Mesenteric fat pad (tissue), 1 donor: ENCODE results near the gene ZFP36L1. TPM values are rescaled to one million over a fixed set of nuclear protein-coding genes. Genes with fewer than 3 reads are reported as not detected.

Source experiments
- DNase-seq: peaks from one replicate; pipeline ENCODE4 v3.0.0-alpha.2; 2020; ENCODE audit warnings: low spot score
- long read RNA-seq: library from polyadenylated mRNA; unstranded; transcript quantifications from one replicate; pipeline ENCODE4 v2.0.0, GENCODE V29; 2020
- total RNA-seq: library from RNA; stranded (reverse); fragmentation: NEBNext Ultra II Directional; extraction: Animal tissue kit (Norgen Biotek cat#: 25700); gene quantifications from one replicate; pipeline ENCODE4 v1.2.1, GENCODE V29; 2021
- donor health status: DM: yes; HTN: yes; CAD: no.

Gene ZFP36L1, protein sequence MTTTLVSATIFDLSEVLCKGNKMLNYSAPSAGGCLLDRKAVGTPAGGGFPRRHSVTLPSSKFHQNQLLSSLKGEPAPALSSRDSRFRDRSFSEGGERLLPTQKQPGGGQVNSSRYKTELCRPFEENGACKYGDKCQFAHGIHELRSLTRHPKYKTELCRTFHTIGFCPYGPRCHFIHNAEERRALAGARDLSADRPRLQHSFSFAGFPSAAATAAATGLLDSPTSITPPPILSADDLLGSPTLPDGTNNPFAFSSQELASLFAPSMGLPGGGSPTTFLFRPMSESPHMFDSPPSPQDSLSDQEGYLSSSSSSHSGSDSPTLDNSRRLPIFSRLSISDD
- 477 TPM for total RNA-seq
- long read RNA-seq, transcript ZFP36L1-201 (3 exons, 3,026 nt): major isoform, 17 of 65 reads
- long read RNA-seq, transcript ZFP36L1-202 (2 exons, 3,190 nt): minor isoform, 5 of 65 reads
- long read RNA-seq, partial matches to known transcripts: 0 of 65 reads
- long read RNA-seq, other reads (novel, unspliced or antisense): 43 of 65 reads

DNA sequence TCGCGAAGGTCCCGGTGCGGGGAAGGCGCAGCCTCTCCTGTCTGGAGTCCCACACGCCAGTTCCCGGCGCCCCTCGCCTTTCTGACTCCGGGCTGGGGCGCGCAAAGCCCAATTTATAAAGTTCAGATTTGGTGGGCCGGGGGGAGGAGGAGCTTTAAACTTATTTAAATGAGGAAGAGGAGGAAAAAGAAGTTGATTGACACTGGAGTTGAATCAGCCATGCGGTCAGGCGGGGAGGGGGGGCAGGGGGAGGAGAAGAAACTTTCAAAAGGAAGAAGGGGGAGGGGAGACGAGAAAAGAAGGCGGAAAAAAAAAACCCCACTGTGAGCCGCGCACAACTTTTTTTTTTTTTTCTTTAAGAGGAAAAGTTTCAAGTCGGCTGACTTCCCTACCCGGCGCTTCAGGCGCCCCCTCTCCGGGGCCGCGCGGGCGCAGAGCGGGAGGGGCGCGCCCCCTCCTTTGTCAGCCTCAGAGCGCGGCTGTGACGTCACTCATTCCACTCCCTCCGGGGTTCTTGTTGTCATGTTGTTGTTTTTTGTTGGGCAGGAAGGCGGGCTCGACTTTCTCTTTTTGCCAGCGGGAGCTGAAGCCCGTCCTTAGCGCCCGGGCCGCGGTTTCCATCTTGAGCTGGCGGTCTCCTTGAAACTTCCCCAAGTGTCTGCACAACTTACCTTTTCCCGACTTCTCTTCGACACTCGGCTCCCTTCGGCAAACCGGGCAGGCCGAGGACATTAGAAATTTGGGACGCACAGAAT, at the start of gene ZFP36L1:
TSS of gene ZFP36L1 (minus strand) at position 89 of the 755 bp plus-strand sequence. CDS start 129 bp downstream, outside the sequence.
- peak; percentile 97 for DNase-seq

DNA sequence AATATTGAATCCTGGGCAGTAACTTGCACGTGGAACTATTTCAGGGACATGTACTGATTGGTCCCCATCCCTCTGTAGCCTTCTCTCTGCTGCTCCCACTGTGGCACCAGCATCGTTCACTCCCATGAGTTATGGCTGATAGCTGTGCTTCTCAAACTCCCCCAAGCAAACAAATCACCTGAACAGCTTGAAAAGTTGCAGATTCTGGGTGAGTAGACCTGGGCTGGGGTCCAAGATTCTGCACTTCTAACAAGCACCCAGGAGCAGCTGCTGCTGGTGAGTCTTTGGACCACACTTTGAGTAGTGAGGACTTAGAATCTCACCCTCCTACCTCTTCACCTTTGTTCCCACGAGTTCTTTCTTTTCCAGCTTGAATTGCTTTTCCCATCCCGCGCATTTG, 49.4 kb upstream of the ZFP36L1 start:
- DNase-seq: no peak

DNA sequence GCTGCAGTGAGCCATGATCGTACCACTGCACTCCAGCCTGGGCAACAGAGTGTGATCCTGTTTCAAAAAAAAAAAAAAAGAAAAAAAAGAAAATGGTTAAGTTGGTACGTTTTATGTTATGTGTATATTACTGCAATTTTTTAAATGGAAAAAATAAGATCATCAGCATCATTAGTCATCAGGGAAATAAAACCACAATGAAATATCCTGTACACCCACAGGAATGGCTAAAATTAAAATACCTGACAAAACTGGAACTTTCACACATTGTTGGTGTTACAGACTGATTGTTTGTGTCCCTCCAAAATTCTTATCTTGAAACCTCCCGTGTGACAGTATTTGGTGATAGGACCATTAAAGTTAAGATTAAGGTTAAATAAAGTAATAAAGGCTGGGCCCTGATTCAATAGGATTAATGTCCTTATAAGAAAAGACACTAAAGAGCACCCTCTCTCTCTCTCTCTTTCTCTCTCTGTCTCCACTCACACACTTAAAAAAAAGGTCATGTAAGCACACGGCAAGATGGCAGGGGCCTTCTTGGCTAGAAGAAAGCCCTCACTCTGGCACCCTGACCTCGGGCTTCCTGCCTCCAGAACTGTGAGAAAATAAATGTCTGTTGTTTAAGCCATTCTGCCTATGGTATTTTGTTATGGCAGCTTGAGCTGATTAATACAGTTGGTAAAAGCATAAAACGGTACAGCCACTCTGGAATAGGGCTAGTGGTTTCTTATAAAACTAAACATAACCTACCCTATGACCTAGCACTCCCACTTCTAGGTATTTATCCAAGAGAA, 48.3 kb upstream of the ZFP36L1 start:
- DNase-seq: no peak

DNA sequence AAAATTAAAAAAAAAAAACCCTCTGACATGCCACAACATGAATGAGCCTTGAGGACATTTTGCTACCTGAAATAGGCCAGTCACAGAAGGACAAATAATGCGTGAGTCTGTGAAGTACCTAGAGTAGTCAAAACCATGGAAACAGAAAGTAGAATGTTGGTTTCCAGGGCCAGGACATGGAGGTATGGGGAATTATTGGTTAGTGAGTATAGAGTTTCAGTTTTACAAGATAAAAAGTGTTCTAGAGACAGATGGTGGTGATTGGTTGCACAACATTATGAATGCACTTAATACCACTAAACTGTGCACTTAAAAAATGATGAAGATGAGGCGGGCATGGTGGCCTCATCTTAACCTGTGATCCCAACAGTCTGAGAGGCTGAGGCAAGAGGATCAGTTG, 47.6 kb upstream of the ZFP36L1 start:
- no peak for DNase-seq

DNA sequence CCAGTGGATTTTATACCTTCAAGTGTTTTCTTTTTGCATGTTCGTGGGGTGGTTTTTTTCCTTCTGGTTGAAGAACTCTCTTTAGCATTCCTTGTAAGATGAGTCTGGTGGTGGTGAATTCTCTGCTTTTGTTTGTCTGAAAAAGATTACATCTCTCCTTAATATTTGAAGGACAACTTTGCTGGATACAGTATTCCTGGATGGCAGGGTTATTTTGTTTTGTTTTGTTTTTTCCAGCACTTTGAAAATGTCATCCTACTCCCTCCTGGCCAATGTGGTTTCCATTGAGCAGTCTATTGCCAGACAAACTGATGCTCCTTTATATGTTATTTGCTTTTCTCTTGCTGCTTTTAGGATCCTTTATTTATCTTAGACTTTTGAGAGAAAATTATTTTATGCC, 43.2 kb upstream of the ZFP36L1 start:
- DNase-seq: no peak

DNA sequence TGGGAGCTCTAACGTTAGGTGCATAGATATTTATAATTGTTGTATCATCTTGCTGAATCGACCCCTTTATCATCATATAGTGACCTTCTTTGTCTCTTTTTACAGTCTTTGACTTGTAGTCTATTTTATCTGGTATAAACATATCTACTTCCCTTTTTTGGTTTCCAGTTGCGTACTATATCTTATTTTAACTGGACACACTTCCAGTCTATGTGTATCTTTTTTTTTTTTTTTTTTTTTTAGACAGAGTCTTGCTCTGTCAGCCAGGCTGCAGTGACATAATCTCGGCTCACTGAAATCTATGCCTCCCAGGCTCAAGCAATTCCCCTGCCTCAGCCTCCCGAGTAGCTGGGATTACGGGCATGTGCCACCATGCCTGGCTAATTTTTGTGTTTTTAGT, 41.9 kb upstream of the ZFP36L1 start:
- DNase-seq: no peak

DNA sequence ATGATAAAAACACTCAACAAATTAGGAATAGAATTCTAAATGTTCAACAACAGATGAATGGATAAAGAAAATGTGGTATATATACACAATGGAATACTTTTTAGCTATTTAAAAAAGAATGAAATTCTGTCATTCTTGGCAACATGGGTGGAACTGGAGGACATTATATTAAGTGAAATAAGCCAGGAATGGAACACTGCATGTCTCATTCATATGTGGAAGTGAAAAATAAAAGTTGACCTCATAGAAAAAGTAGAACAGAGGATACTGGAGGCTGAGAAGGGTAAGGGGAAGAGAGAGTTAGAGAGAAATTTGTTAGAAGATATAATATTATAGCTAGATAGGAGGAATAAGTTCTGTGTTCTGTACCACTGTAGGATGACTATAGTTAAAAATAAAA, 35.8 kb upstream of the ZFP36L1 start:
- DNase-seq: no peak

DNA sequence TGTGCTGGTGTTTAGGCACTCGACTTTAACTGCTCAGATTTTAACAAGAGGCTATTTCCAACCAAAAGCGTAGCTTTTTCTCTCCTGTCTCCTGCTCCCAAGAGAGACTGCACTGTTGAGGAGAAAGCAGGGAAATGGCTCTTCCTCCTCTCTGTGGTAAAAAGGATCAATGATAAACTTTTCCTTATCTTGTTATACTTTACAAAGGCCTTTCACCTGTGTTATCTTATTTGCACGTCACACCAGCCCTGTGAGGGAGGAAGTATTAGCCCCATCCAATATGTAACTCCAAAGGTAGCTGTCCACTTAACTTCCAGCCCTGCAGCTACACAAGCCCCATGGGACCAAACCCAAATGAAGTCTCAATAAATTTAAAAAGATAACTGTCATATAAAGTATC, 32.9 kb upstream of the ZFP36L1 start:
- no peak for DNase-seq

DNA sequence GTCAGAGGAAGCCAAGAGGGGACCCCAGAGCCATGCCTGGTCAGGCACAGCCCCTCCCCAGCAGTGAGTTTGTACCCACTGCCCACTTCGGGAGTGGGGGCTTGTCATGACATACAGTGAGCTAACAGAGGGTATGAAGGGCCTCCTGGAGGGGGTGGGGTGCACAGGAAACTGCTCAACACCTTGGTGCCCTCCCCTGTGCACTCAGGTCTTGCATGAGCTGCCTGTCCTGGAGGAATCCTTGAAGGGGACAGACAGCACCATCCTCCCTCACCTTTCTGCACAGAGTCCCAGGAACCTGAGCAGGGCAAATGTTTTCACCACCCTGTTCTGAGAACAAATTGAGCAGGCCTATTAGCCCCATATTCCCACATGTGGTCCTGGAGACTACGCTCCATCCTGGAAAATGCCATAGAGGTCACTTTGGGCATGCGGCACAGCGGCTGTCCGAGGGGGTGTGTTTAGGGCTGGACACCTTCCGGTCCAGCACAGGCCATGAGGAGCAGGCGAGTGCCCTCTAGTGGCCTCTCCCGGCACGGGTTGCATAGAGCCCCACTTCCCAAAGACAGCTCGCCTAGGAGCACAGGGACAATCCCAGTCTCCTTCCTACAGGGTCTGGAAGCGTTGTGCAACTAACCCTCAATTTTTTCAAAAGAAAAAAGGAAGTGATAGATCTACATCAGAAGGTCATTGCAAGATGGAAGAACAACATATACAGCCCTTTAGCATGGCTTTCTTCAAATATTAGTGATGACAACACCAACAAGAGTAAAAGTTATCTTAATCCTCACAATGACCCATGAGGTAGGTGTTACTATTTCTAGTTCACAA, 31.9 kb upstream of the ZFP36L1 start:
- no peak for DNase-seq

DNA sequence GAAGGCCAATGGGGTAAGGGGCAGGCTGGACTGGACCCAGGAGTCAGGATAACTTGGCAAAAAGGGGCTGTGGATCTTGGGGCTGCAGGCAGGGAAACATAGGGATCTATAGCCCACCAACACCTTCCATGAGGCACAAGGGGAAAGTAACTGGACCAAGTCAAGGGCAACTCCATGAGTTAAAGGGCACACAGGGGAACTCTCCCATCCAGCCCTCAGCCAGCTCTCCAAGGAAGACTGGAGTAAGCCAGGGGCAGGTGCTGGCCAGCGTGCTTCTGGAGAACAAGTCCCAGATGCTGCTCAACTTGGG, 31.3 kb upstream of the ZFP36L1 start:
- DNase-seq: no peak

DNA sequence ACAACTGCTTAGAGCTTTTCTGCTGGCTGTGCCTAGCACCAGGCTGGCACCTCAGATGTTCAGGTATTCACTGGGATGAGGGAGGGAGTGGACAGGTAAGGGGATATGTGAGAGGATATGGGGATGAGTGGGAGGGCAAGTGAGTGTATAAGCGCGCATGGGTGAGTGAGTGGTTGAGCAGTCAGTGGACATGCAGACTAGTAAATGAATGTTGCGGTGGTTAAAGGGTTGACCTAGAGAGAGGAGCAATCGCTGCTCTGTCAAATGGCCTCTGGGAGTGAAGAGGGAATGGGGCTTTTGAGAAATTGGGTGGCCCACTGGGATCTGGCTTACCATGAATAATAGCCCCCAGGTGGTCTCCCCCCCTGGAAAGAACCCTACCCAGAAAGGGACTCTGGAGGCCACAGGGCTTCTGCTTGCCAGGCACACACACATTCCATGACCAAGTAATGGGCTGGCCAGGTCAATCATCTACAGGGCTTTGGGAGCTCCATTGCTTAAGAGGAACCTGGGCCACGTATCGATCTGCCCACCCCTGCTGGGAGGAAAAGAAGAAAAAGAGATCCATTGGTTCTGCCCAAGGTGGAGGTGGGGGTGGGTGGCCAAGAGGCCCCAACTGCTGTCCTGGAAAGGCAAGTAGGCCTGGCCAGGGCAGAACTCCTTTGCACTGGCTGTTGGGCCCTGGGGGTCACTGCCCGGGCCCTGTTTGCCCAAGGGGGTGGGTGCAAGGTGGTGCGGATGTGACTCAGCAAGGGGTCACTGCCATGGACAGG, 30.8 kb upstream of the ZFP36L1 start:
- no peak for DNase-seq

DNA sequence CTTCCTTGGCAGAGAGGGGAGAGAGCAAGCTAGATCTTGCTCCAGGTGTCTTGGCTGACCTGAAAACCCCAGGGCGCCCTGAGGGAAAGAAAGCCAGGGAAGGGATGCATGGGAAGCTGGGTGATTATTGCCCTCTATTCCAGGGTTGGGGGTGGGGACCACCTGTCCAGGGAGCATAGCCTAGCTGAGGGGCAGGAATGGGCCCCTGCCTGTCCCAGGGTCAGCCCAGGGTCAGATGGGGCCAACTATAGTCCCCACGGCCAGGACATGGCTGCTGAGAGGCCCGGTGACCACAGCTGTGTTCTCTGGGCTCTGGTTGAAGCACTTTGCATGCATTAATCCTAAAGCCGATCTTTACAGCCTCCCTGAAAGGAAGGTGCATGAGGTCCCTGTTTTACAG, 30.1 kb upstream of the ZFP36L1 start:
- DNase-seq: no peak

DNA sequence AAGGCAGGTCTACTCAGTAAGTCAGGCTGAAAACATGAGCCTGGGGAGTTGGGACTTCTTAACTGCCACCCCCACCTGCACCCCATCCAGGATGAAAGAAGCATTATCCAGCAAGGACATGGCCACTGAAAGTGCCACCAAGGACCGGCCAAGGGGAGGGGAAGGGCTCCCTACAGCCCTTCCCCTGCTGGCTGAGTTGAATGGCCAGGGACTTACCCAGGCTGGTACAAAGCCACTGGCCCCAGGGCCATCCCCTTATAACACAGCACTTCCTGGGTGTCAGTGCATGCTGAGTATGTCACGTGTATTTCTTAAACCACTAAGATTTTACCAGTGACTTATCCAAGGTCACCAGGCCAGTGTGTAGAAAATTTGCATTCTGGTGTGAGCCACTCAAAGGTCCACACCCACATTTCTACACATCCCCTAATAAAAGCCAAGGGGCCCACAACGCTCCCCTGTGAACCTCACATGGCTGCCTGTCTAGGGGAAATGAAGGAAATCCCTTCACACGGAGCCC, 29.3 kb upstream of the ZFP36L1 start:
- no peak for DNase-seq

DNA sequence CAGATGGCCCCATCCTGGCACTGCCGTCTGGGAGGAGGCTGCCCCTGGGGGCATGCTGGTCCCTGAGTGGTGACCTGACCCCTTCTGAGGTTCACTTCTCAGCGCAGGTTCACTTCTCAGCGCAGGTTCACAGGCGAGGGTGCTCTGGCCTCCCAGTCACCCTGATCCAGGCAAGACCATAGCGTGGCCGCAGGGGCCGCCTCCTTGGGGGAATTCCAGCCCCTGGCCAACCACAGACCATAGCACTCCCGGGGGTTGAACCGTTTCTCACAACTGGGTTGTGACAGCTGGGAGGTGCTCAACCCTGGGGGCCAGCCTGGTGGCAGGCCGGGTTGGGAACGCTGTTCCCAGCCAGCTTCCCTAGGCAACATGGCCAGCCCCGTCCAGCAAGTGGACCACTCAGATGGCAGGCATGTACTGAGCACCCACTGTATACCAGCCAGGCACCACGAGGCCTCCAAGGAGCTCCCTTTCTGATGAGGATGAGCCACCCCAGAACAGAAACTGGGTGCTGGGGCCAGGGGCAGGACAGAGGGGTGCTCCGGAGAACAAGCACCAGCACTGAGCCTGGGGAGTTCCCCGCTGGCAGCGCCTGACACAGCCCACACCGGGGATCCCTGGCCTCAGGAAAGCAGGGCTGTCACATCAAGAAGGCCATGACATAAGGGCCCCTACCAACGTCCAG, 28.3 kb upstream of the ZFP36L1 start:
- no peak for DNase-seq

DNA sequence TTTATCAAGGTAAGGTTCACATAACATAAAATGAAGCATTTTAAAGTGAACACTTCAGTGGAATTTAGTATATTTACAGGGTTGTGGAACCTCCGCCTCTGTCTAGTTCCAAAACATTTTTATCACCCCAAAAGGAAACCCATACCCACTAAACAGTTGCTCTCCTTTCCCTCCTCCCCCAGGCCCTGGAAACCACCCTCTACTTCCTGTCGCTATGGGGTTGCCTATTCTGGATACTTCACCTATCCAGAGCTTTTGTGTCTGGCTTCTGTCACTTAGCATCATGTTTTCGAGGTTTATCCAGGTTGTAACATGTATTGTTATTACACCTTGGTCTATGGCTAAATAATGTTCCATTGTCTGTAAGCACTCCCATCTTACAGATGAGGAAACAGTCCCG, 27.7 kb upstream of the ZFP36L1 start:
- no peak for DNase-seq

DNA sequence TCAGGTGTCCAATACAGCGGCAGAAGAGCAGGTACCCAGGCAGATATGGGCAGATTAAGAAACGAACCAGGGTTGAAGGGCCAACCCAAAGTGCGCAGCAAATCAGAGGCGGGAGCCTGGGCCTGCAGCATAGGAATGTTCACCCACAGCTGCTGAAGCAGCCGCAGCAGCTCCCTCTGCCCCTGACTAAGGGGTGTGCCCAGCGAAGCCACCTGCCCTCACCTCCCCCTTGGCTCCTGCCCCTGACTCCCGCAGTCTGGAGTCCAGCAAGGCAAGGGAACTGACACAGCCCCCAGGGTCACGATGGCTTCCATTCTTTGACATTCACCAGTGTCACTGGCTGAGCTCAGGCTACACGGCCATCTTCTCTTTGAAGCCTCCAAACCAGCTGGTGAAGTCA, 27.3 kb upstream of the ZFP36L1 start:
- DNase-seq: no peak

DNA sequence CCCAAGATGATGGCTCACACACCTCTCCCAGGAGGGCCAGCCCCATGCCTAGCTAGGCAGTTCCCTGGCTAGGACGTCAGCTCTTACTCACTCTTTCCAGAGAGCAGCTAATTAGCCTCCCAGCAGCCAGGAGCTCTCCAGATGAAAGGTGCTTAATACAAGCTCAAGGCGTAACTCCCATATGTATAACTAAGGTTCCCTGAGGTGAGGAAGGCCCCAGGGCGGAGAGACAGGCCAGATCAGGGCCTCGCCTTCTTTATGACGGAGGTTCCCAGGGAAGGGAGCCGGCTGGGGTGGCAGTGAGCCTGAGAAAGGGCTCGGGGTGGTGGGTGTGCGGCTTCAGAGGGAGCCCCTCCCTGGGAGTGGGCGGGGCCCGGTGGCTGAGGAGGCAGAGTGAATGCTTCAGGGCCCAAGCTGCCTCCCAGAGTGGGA, 26.4 kb upstream of the ZFP36L1 start:
- DNase-seq: no peak

DNA sequence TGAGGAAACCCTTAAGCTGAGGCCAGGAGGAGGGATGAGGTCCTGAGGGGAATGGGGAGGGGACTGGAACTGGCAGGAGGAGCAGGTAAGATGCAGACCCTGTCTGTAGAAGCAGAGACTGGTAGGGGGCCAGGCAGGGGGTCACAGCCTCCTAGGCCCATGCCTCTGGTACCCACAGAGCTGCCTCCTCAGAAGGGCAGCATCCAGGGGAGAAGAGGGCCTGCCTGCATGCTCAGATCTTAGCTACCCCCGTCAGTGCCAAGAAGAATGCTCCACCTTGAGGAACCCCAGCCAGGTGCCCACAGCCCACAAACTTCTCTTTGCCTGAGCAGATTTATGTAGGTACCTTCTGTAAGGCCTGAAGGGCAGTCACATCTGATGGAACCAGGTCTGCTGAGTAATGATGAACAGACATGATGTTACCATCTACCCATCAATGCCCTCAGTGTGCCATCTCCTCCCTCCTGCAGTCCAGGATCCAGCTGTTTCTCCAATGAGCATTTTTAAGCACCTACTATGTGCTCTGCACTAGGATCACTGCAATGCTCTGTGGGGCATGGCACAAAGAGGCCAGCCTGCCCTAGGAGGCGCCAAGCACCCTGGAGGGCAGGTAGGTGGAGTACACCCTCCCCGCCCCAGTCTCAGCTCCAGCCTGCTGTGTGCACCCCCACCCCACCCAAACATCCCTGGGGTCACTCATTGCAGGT, 24.8 kb upstream of the ZFP36L1 start:
- no peak for DNase-seq
